ENCODE data around the gene TSHZ2.
"Not testable (repeated sequence)": the region's sequence is repeated elsewhere in the genome, so short reads cannot be mapped to it uniquely, and the experiment has no call there.

The TSHZ2 gene

DNA sequence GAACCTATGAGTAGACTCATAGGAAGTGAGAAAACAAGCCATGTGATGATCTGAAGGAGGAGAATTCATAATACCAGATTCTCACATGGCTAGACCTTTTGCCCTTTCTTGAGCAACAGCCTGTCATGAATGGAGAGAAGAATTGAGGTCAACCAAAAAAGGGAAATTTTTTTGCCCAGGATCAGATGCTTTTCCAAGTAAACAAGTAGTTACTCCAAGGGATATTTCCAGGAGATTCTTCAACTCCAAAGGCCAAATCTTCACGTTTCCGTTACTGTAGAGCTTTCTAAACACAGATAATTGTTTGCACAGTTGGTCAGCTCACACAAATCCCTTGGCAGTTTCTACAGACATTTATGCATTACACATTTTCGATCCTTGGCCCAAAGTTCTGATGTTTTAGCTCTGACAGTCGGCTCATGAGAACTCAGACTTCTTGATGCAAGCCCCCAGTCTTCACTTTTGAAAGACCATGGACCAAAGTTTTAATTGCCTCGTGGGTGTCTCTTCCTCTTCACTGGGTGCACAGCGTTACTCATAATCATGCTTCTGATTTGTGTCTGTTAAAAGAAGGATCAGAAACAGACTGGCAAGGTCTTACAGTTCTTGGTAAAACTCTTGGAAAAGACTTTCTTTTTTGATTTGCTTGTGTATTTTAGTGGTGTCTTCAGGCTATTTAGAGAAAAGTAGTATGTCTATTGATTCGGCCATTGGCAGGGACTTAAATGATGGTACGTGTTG is 115.0 kb downstream of the TSHZ2 start:
- DNase-seq (ENCODE audit: low spot score), result no peak

DNA sequence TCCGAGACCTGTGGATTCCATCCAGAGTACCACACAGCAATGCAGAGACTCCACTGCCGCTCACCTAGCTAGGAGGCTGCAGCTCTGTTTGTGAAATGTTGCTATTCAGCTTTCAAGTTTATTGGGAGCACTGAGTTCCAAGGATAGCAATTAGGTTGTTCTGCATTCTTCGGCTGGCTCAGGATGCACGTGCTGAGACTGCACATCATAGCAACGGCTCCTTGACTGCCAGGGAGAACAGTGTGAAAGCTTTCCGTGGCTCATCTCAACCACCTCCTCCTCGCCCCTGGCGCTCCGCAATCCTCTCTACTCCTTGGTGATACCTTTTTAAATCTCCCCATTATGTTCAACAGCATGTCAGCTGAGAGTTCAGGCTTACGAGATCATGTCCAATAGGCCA is 116.6 kb downstream of the TSHZ2 start:
- no peak for DNase-seq (ENCODE audit: low spot score)

DNA sequence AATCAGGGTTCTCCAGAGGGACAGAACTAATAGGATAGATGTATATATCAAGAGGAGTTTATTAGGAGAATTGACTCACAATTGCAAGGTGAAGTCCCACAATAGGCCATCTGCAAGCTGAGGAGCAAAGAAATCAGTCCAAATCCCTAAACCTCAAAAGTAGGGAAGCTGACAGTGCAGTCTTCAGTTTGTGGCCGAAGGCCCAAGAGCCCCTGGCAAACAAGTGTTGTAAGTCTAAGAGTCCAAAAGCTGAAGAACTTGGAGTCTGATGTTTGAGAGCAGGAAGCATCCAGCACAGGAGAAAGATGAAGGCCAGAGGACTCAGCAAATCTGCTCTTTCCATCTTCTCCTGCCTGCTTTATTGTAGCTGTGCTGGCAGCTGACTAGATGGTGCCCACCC is 117.7 kb downstream of the TSHZ2 start:
- not testable (repeated sequence) for DNase-seq (ENCODE audit: low spot score)

DNA sequence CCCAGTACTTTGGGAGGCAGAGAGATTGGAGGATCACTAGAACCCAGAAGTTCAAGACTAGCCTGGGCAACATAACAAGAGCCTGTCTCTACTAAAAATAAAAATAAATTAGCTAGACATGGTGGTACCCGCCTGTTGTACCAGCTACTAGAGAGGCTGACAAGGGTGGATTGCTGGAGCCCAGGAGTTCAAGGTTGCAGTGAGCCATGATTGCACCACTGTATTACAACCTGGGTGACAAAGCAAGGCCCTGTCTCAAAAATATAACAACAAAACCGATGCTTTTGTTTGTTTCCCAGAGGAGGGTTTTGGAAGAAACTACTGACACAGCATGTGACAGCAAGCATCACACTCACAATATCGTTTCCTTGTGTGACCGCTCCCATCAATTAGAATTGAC is 119.6 kb downstream of the TSHZ2 start:
- DNase-seq (ENCODE audit: low spot score), result no peak

DNA sequence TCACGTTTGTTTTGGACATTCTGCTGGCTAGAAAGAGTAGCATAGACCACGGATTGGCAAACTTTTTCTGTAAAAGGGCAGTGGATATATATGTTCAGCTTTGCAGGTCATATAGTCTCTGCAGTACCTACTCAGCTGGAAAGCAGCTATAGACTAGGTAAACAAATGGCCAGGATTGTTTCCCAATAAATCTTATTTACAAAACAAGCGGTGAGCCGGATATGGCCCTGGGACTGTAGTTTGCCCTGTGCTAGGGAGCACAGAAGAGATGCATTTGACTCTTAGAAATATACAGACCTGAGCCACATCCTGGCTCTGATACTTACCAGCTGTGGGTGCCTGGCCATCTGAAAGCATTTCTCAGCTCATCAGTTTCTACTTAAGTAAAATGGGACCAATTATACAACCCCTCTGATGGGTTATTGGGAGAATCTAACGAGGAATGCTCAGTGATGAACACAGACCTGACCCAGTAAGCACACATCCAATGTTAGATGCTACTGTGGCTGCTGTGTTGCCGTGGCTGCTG is 120.7 kb downstream of the TSHZ2 start:
- DNase-seq (ENCODE audit: low spot score), result no peak

DNA sequence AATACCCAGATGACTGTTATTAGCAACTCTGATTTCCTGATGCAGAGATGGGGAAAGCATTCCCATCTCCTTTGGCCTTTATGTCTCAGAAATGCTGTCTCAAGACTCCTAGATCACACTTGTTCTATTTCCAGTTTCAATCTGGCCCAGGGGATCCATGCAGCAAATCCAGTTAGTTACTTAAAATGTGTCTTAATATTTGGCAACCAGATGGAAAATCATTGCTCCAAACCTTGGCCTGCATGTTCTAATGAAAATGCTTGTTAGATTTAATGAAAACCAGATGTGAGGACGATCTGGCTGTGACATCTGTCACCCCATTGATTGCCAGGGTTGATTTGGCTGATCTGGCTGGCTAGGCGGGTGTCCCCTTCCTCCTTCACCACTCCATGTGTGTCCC is 125.2 kb downstream of the TSHZ2 start:
- no peak for DNase-seq (ENCODE audit: low spot score)

DNA sequence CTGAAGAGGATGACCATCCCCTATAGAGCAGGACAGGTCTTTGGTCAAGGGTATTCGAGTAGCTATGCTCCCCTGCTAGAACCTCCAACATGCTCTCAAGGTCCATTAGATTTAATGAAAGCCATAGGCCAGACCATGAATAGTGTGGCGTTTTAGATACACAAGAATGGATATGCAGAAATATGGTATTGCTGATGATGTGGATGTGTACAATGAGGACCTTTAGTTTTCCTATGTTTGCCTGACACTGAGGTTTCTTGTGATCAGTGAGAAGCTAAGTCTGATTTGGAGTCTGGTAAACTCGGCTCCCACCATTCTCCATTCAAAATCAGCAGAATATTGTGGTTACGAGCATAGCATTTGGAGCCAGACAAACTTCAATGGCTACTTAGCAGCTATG is 125.6 kb downstream of the TSHZ2 start:
- no peak for DNase-seq (ENCODE audit: low spot score)

DNA sequence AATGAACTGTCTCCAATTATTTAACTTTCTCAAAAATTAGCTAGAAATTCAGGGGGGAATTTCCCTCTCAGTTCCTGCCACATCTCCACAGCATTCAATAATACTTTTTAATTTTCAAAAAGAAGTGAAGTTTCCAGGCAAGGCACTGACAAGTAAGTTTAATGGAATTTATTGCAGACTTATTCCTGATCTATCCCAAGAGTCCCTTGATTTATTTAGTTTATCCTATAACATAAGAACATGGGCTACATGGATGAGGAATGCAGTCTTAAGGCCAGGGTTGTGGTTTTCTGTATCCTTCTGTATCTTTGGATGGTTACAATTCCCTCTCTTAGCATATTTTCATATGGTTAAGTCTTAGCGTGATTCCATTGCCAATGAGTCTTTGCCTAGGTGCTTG is 126.5 kb downstream of the TSHZ2 start:
- no peak for DNase-seq (ENCODE audit: low spot score)

DNA sequence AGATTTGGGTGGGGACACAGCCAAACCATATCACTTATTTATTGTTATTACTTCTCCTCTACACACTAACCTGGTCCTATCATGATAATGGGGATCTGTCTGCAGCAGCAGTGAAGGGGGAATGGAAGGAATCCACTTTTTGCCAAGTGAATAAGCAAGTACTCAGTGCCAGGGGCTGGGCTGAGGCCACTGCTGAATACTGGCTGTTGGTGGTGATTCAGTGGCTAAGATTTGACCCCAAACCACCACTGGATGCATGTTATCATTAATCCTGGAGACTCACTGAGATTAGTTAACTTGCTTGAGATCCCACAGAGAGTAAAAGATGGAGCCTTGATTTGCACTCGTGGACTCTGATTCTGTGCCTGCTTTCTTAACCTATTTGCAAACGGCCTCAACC is 127.7 kb downstream of the TSHZ2 start:
- DNase-seq (ENCODE audit: low spot score), result no peak

DNA sequence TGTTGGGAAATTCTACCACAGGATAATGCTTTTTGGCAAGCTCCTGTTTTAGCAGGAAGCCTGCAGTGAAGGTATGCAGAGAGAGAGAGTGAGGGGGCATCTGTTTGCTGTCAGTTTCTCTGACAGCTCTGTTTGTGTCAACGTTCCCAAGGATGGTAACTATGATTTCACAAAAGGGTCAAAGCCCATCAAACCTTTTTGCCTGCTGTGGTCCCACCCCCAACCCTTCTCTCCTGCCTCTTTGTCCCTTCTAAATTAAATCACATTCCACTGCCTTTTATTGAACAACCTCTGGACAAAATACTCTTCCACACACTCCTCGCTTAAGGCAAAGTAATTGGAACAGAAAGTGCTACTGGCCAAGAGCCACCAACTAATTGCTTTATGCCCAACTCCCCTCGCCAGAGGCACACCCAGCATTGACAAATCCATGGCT is 128.3 kb downstream of the TSHZ2 start:
- DNase-seq (ENCODE audit: low spot score), result no peak

DNA sequence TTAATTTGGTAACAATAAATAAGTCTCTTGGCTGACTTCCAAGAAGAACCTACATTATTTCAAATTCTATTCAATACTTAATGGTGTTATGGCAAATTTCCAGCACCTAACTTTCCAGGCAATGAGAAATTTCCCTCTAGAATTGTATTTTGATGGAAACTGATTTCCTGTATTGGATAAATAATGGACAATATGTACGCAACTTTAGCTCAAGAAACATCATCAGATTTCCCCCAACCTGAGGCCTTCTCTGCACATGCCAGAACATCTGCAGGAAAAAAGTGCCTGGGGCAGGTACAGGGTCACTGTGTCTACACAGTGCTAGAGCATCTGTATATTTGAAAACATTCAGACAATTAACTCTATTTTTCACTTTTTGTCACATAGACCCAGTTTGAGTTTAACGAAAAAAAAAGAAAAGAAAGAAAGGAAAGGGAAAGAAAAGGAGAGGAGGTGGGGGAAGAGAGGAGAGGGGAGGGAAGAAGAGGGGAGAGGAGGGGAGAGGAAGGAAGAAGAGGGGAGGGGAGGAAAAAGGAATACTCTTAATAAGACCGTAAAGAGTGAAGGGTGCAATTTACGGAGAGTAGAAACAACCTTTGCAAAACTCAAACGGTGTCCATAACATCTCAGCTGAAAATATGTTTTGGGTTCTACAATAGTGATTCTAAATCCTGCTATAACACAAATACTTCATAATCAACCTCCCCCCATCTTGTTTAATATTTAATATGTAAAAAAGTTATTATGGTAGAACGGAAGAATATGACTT is 130.0 kb downstream of the TSHZ2 start:
- DNase-seq (ENCODE audit: low spot score), result no peak

DNA sequence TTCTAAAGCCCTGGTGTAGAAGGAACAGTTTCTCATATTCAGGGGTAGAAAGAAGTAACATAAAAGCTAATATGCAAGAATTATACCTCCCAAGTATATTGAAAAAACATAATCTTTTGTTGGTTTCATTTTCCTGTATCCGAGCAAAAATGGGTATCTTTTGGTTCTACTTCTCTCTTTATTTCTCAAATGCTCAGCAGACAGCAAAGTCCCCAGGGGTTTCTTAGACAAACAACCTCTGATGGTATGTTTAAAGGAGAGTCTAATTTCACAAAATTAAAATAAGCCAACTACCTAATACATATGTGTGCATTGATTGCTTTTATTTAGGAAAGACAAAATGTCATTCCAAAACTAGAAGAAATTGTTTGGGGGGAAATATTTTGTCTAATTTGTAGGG is 131.0 kb downstream of the TSHZ2 start:
- DNase-seq (ENCODE audit: low spot score), result no peak

DNA sequence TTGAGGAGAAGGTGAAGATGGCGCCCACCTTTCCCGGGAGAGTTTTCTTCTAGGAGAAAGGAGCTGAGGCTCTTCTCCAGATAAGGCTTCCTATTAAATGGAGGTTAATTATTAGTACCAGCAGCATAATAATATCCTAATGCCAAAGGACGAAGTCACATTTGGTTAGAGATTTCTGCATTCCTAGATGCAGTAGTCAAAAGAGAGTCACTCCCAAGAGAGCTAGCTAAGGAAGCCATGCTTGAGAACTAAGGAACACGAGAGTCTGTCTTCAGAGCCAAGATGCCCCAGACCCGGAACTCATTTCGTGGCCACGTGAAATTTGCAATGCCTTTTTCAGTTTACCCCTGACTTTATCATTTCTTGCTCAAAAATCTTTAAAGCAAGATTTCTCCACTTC is 132.7 kb downstream of the TSHZ2 start:
- DNase-seq (ENCODE audit: low spot score), result no peak

DNA sequence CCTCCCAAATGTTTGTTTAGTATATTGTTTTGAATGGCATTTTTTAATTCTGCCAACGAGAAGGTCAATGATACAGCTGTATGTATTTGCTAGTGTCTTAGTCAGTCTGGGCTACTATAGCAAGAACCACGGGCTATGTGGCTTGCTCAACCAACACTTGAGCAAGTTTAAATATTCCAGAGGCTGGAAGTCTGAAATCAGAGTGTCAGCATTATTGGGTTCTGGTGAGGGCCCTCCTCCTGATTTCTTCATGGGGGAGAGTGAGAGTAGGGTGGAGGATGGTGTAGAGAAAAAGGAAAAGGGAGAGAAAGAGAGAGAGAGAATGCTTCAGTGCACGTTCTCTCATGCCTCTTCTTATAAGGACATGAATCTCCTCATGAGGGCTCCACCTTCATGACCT is 144.6 kb downstream of the TSHZ2 start:
- no peak for DNase-seq (ENCODE audit: low spot score)

DNA sequence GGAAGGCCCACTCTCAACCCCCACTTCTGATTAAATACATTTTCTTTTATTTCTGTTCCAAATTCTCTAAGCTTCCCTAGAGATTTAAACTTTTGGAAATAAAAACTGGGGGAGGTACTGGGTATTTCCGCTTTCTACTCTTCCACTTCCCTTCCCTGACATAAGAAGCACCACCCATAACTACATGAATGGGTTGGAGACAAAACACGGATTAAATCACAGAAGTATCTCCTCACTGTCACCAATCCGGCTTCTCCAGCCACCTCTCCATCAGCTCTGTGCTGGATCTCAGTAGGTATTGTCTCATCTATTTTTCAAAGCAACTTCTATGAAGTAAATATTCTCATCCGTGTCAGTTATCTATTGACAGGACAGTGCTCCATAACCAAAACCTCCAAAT is 150.7 kb downstream of the TSHZ2 start:
- no peak for DNase-seq (ENCODE audit: low spot score)

DNA sequence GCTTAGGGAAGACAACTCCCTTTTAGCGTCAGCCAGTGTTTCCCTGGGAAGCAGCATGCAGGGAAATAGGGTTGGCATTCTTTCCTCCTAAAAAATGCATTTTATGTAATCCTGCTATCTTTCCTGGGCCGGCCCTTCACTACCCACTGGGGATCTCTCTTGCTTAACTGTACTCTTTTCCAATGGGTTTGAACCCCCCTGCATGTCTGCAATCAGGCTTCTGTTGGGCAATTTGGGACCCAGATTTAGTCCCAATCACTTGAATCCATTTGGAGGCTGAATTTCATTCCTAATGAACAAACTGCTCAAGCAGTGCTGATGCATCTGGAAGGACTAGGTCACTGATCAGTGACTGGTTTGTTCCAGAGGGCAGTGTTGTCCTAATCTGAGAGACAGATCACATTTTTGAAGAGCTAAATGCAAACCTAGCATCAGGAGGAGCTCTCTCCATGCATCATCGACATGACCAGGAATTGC is 152.0 kb downstream of the TSHZ2 start:
- DNase-seq (ENCODE audit: low spot score), result no peak

DNA sequence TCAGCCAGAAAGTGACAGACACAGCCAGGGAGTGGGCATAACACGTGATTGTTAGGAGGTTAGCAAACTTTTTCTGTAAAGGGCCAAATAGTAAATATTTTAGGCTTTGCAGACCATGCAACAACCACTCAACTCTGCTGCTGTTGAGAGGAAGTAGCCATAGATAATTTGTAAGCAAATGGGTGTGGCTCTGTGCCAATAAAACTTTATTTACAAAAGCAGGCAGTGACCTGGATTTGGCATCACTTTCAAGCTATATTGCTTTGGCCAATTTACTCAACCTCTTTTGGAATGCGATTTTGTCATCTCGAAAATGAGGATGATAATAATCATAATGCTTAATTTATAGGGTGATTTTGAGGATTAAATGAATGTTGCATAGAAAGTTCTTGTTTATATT is 152.6 kb downstream of the TSHZ2 start:
- DNase-seq (ENCODE audit: low spot score), result no peak

DNA sequence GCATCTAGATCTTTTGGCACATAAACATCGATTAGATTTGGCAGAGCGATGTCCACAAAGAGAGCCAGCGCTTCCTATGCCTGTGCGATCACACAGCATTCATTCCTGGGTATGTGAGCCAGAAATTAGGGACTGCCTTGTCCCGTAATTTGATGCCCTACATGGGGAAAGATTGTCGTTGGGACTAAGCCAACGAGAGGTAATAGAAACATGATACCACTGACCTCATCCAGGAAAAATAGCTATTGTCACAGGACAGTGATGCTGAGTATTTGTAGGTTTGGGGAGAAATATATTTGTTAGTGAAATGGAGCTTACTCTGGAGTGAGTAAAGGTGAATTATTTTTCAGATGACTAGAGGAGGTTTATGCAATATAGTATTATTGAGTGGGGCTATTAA is 154.0 kb downstream of the TSHZ2 start:
- no peak for DNase-seq (ENCODE audit: low spot score)

DNA sequence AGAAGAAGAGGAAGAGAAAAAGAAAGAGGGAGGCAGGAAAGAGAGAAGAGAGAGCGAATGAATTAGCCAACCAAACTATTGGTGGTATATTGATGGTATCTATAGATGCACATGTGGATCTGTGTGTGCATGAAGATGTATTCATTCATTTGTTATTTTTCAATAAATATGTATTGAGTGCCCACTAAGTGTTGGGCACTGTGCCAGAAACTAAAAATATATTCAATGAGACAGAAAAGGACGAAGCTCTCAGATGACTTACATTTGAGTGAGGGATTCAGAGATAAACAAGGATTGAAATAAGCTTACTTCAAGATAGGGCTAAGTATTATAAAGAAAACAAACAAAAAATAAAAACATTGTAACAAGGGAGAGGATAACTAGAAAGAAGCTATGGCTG is 154.9 kb downstream of the TSHZ2 start:
- no peak for DNase-seq (ENCODE audit: low spot score)

DNA sequence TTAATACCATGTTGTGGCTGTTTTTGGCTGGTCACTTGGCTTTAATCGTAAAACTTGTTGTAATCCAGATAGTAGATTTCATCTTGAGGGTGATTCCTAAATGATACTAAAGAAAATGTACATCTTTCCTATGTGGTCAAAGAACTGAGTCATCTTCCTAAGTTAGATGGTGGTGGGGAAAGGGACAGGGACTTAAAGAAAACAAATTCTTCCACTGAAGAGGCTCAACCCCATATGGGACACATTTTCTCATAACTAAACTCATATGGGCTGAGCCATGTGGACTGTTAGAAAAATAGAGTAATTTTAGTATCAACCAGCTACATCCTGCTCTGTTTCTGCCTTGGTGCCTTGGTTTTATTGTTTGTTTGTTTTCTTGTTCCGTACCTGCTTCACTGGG is 155.8 kb downstream of the TSHZ2 start:
- no peak for DNase-seq (ENCODE audit: low spot score)

DNA sequence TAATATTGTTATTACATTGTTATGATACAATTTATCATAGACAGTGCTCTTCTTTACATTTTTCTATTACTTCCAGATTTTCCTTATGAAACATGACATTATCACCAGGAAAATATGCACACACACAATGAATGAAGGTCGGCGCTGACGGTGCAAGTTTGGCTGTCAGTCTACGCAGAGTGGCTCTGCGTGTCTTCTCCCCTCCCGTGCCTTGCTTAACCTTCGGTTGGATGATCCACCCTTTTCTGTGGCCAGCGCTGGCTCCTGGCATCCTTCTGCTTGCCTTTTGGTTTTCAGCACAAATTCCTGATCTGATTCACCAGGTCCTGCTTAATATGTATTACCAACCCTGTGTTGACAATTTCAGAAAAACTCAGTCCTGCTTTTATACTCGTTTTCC is 157.4 kb downstream of the TSHZ2 start:
- DNase-seq (ENCODE audit: low spot score), result no peak

DNA sequence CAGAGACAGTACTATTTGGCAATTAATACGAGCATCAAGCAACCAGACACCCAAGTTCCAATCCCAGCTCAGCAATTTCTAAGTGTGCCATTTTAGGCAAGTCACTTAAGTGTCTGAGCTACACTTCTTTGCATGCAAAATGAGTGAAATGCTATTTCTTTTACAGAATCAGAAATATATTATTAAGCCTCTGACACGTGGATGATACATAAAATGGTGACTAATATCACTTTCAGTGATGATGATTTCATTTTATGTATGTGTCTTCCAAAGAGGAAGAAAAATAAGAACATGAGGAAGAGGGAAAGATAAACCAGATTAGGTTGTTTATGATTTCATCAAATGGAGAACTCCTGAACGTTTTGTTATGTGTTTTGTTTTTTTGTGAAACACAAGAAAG is 158.6 kb downstream of the TSHZ2 start:
- DNase-seq (ENCODE audit: low spot score), result no peak

DNA sequence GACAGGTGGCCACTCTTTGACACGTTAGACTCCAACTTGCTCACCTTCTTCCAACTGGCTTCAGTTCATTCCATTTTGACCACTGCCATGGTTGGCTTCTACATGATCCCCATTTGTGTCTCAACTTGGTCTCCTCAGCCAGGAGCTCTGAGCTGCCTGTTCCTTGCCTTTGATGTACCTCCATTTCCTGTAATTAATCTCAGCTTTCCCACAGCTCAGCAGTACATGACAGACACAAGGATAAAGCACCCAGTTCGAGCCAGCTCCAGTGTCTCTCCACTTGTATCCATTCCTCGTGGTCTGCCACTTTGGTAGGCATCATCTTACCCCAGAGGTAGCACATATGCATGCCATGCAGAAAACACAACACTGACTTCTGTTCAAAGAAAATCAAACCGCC is 161.0 kb downstream of the TSHZ2 start:
- no peak for DNase-seq (ENCODE audit: low spot score)

All from putamen (tissue), 1 donor.